Astrocyte (in vitro differentiated cells and primary cell): ENCODE measurements around the gene ACSF3. TPM values are rescaled to one million over a fixed set of nuclear protein-coding genes. Genes with fewer than 3 reads are reported as not detected.

Experiments
- DNase-seq: peaks from one replicate; pipeline ENCODE4 v3.0.0-alpha.2; 2010; ENCODE audit warnings: low read depth
- FAIRE-seq: peaks from 2 replicates; lab custom pipeline; 2011; peaks lifted over from hg19 to GRCh38; lab: Jason Lieb, UNC
- H2AFZ ChIP-seq: 2 replicates; pipeline ENCODE4 v1.6.0; 2012; ENCODE audit warnings: low read depth, low read length, inconsistent platforms
- H3K27ac ChIP-seq: 2 replicates; pipeline ENCODE4 v1.5.1; 2011; ENCODE audit warnings: low read depth, low read length, inconsistent platforms
- H3K27me3 ChIP-seq: 2 replicates; pipeline ENCODE4 v1.6.0; 2011; ENCODE audit warnings: low read length, inconsistent platforms; ENCODE audit not compliant: insufficient read depth
- H3K36me3 ChIP-seq: 2 replicates; pipeline ENCODE4 v1.5.1; 2011; ENCODE audit warnings: low read length, inconsistent platforms; ENCODE audit not compliant: insufficient read depth
- H3K4me1 ChIP-seq: 2 replicates; pipeline ENCODE4 v1.5.1; 2011; ENCODE audit warnings: low read length, inconsistent platforms; ENCODE audit not compliant: insufficient read depth
- H3K4me2 ChIP-seq: 2 replicates; pipeline ENCODE4 v1.6.0; 2012; ENCODE audit warnings: low read length, inconsistent platforms
- H3K4me3 ChIP-seq: 2 replicates; pipeline ENCODE4 v1.5.1; 2011; ENCODE audit warnings: low read depth, mild to moderate bottlenecking, low read length, inconsistent platforms; ENCODE audit not compliant: insufficient read depth
- H3K79me2 ChIP-seq: 2 replicates; pipeline ENCODE4 v1.6.0; 2012; ENCODE audit warnings: mild to moderate bottlenecking, low read length, inconsistent platforms; ENCODE audit not compliant: insufficient read depth
- H3K9ac ChIP-seq: 2 replicates; pipeline ENCODE4 v1.6.0; 2012; ENCODE audit warnings: mild to moderate bottlenecking, low read length, inconsistent platforms
- H3K9me3 ChIP-seq: 2 replicates; pipeline ENCODE4 v1.5.1; 2012; ENCODE audit warnings: low read depth, mild to moderate bottlenecking, low read length, inconsistent platforms; ENCODE audit not compliant: insufficient read depth
- H4K20me1 ChIP-seq: 2 replicates; pipeline ENCODE4 v1.6.0; 2012; ENCODE audit warnings: low read length, inconsistent platforms; ENCODE audit not compliant: insufficient read depth
- H3K27ac Mint-ChIP-seq: one replicate; pipeline ENCODE4 v1.8.0; 2021; ENCODE audit warnings: mild to moderate bottlenecking, mixed read lengths; ENCODE audit not compliant: unreplicated experiment
- H3K27me3 Mint-ChIP-seq: one replicate; pipeline ENCODE4 v1.8.0; 2021; ENCODE audit warnings: low read depth, mixed read lengths; ENCODE audit not compliant: unreplicated experiment
- H3K36me3 Mint-ChIP-seq: one replicate; pipeline ENCODE4 v1.8.0; 2021; ENCODE audit warnings: low read depth, mixed read lengths; ENCODE audit not compliant: unreplicated experiment
- H3K4me1 Mint-ChIP-seq: one replicate; pipeline ENCODE4 v1.8.0; 2021; ENCODE audit warnings: low read depth, mixed read lengths; ENCODE audit not compliant: unreplicated experiment
- H3K4me3 Mint-ChIP-seq: one replicate; pipeline ENCODE4 v1.8.0; 2021; ENCODE audit warnings: mild to moderate bottlenecking, moderate library complexity, mixed read lengths; ENCODE audit not compliant: unreplicated experiment
- H3K9me3 Mint-ChIP-seq: one replicate; pipeline ENCODE4 v1.8.0; 2021; ENCODE audit warnings: mild to moderate bottlenecking, mixed read lengths; ENCODE audit not compliant: unreplicated experiment
- CTCF ChIP-seq: IDR thresholded peaks from 2 replicates; pipeline ENCODE4 v1.5.1; 2011; ENCODE audit warnings: low read depth, mild to moderate bottlenecking, inconsistent platforms, low read length, moderate library complexity; ENCODE audit not compliant: insufficient read depth
- EZH2 ChIP-seq: IDR thresholded peaks from 2 replicates; pipeline ENCODE4 v1.6.1; 2012; ENCODE audit warnings: mild to moderate bottlenecking, low read length, inconsistent platforms; ENCODE audit not compliant: insufficient read depth
- total RNA-seq: library from RNA; stranded (reverse); gene quantifications from 2 replicates; pipeline ENCODE4 v1.2.1, GENCODE V29; 2021

The ACSF3 gene
- total RNA-seq, 1 donor from 2014 or later, result 17.0 TPM

- Mint-ChIP-seq H3K36me3 (no peaks in the 10 kb centered on the region), H3K9me3 (no peaks in the 10 kb centered on the region), H3K4me3 (no peak overlapping the region), H3K27ac (no peak overlapping the region), H3K27me3 (peaks cover 42% of the 10 kb centered on the region), H3K4me1 (no peaks in the 10 kb centered on the region)
- DNase-seq, result no peak
- Histone ChIP-seq H4K20me1 (no peaks in the 10 kb centered on the region), H3K9ac (no peak overlapping the region), H3K27ac (no peak overlapping the region), H3K36me3 (no peaks in the 10 kb centered on the region), H3K4me1 (no peaks in the 10 kb centered on the region), H3K4me3 (no peak overlapping the region), H3K79me2 (no peaks in the 10 kb centered on the region), H2AFZ (no peak overlapping the region), H3K27me3 (no peaks in the 10 kb centered on the region), H3K9me3 (no peaks in the 10 kb centered on the region), H3K4me2 (no peak overlapping the region)
- FAIRE-seq, result no peak
- TF ChIP-seq EZH2 (no peak), CTCF (no peak)
These were observed 34.8 kb upstream of the ACSF3 start for GRCh38 chr16:89058812-89059211.

DNA sequence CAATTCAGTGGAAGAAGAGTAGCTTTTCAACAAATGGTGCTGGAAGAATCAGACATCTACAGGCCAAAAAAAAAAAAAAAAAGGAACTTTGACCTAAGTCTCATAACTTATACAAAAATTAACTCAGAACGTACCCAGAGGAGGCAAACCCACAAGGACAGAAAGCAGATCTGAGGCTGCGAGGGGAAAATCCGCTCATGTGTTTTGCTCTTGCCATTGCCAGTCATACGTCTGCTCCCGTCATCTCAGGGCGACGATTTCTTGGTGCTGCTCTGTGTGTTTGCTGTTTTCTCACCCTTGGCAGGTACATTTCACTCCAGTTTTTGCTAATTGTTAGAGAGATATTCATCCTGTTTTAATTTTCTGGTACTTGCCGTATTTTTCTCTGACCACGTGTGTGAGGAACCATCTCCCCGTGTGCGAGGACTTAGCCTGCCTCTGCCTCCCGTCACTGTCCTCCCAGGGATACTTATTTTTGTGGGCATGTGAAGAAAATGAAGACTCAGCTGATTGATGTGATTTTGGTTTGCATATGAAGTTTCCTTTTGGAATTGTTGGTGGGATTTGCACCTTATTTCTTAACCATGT, 33.4 kb upstream of the ACSF3 start:
- no peak overlapping the region for H2AFZ ChIP-seq
- no peaks in the 10 kb centered on the region for H3K4me1 ChIP-seq
- H3K79me2 ChIP-seq, result no peaks in the 10 kb centered on the region
- Mint-ChIP-seq H3K4me1 (no peaks in the 10 kb centered on the region), H3K4me3 (no peak overlapping the region), H3K27me3 (peaks cover 37% of the 10 kb centered on the region), H3K36me3 (no peaks in the 10 kb centered on the region), H3K9me3 (no peaks in the 10 kb centered on the region), H3K27ac (no peak overlapping the region)
- no peak overlapping the region for H3K4me2 ChIP-seq
- TF ChIP-seq EZH2, result no peak
- no peak for TF ChIP-seq CTCF
- no peak overlapping the region for H3K4me3 ChIP-seq
- no peaks in the 10 kb centered on the region for H3K36me3 ChIP-seq
- H3K27me3 ChIP-seq, result no peaks in the 10 kb centered on the region
- H3K9me3 ChIP-seq, result no peaks in the 10 kb centered on the region
- H4K20me1 ChIP-seq, result no peaks in the 10 kb centered on the region
- H3K27ac ChIP-seq, result no peak overlapping the region
- DNase-seq (no peak), FAIRE-seq (no peak)
- H3K9ac ChIP-seq, result no peak overlapping the region

DNA sequence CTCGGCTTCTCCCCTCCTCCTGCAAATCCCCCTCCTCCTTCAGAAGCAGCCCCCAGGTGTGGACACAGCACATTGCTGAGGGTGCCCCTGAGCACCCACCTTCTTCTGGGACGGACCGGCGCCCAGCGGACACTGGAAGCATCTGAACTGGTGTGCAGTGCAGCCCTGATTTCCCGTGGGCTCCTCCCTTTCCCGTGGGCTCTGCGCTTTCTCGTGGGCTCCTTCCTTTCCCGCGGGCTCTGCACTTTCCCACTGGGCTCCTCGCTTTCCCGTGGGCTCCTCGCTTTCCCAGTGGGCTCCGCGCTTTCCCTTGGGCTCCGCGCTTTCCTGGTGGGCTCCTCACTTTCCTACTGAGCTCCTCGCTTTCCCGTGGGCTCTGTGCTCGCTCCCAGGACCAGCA, 32.6 kb upstream of the ACSF3 start:
- no peak overlapping the region for H3K9ac ChIP-seq
- H3K9me3 Mint-ChIP-seq, result no peaks in the 10 kb centered on the region
- no peaks in the 10 kb centered on the region for H3K9me3 ChIP-seq
- peaks cover 37% of the 10 kb centered on the region for H3K27me3 Mint-ChIP-seq
- no peaks in the 10 kb centered on the region for H3K4me1 Mint-ChIP-seq
- H3K27ac Mint-ChIP-seq, result no peak overlapping the region
- no peak overlapping the region for H3K4me3 Mint-ChIP-seq
- no peaks in the 10 kb centered on the region for H3K27me3 ChIP-seq
- FAIRE-seq (no peak), DNase-seq (no peak)
- H3K4me2 ChIP-seq, result no peak overlapping the region
- no peaks in the 10 kb centered on the region for H4K20me1 ChIP-seq
- H3K4me1 ChIP-seq, result no peaks in the 10 kb centered on the region
- no peak for TF ChIP-seq CTCF
- TF ChIP-seq EZH2, result no peak
- H3K79me2 ChIP-seq, result no peaks in the 10 kb centered on the region
- peaks cover 2% of the 10 kb centered on the region for H3K36me3 Mint-ChIP-seq
- no peak overlapping the region for H2AFZ ChIP-seq
- H3K36me3 ChIP-seq, result no peaks in the 10 kb centered on the region
- no peak overlapping the region for H3K27ac ChIP-seq
- H3K4me3 ChIP-seq, result no peak overlapping the region
